DND-41 (cell line): ENCODE results near the gene PDZRN3.

Source experiments
- ATAC-seq: fragments of 200-7000 bp; cut with Tn5 transposase; 3 replicates; pipeline ENCODE4 v1.9.1; 2021; ENCODE audit warnings: low read depth; ENCODE audit not compliant: insufficient read depth
- DNase-seq: peaks from one replicate; pipeline ENCODE4 v3.0.0-alpha.2; 2020
- H2AFZ ChIP-seq: 2 replicates; pipeline ENCODE4 v1.6.0; 2012; ENCODE audit warnings: low read depth, low read length
- H3K27ac ChIP-seq: 2 replicates; pipeline ENCODE4 v1.5.1; 2012; ENCODE audit warnings: low read length, inconsistent platforms
- H3K27me3 ChIP-seq: fragments of 200-600 bp; sonication (generic); 2 replicates; pipeline ENCODE4 v1.6.0; 2012; ENCODE audit warnings: low read length, mild to moderate bottlenecking, inconsistent platforms; ENCODE audit not compliant: insufficient read depth, poor library complexity
- H3K36me3 ChIP-seq: 2 replicates; pipeline ENCODE4 v1.5.1; 2012; ENCODE audit warnings: low read length, inconsistent platforms; ENCODE audit not compliant: insufficient read depth
- H3K4me1 ChIP-seq: 2 replicates; pipeline ENCODE4 v1.5.1; 2012; ENCODE audit warnings: mild to moderate bottlenecking, low read length; ENCODE audit not compliant: insufficient read depth
- H3K4me2 ChIP-seq: 2 replicates; pipeline ENCODE4 v1.6.0; 2012; ENCODE audit warnings: mild to moderate bottlenecking, moderate library complexity, low read length, inconsistent platforms; ENCODE audit not compliant: insufficient read depth
- H3K4me3 ChIP-seq, 2 experiments: fragments of 200-600 bp in 1 of 2; shearing (Covaris generic) in 1 of 2; 2 replicates each; pipeline ENCODE4 v1.5.1; 2012 to 2016; ENCODE audit warnings: inconsistent platforms in 2 of 2, low read length in 2 of 2, mild to moderate bottlenecking in 2 of 2, low read depth in 1 of 2, moderate library complexity in 1 of 2
- H3K79me2 ChIP-seq: 2 replicates; pipeline ENCODE4 v1.6.0; 2012; ENCODE audit warnings: low read length, inconsistent platforms; ENCODE audit not compliant: insufficient read depth
- H3K9ac ChIP-seq: 2 replicates; pipeline ENCODE4 v1.6.0; 2012; ENCODE audit warnings: low read depth, mild to moderate bottlenecking, inconsistent platforms, low read length, moderate library complexity
- H3K9me3 ChIP-seq: 2 replicates; pipeline ENCODE4 v1.5.1; 2012; ENCODE audit warnings: low read length, moderate library complexity, mild to moderate bottlenecking, inconsistent platforms; ENCODE audit not compliant: insufficient read depth, severe bottlenecking
- H4K20me1 ChIP-seq: 2 replicates; pipeline ENCODE4 v1.6.0; 2012; ENCODE audit warnings: low read length; ENCODE audit not compliant: insufficient read depth
- CTCF ChIP-seq: IDR thresholded peaks from 2 replicates; pipeline ENCODE4 v1.5.1; 2012; ENCODE audit warnings: borderline replicate concordance, low read length, moderate library complexity, mild to moderate bottlenecking; ENCODE audit not compliant: poor library complexity, severe bottlenecking; ENCODE audit errors: extremely low read depth
- EZH2 ChIP-seq: IDR thresholded peaks from 3 replicates; pipeline ENCODE4 v1.6.1; 2012; ENCODE audit warnings: borderline replicate concordance, low read depth, mild to moderate bottlenecking, moderate library complexity, low read length, inconsistent platforms; ENCODE audit not compliant: severe bottlenecking

The PDZRN3 gene

GRCh38 chr3:73603762-73604171, 21.0 kb downstream of the PDZRN3 start:
- no peak overlapping the region for H2AFZ ChIP-seq
- no peaks in the 10 kb centered on the region for H4K20me1 ChIP-seq
- TF ChIP-seq EZH2 (no peak), CTCF (no peak)
- H3K27ac ChIP-seq, result no peak overlapping the region
- no peak overlapping the region for H3K9ac ChIP-seq
- H3K27me3 ChIP-seq, result no peaks in the 10 kb centered on the region
- no peaks in the 10 kb centered on the region for H3K4me1 ChIP-seq
- H3K9me3 ChIP-seq, result no peaks in the 10 kb centered on the region
- H3K79me2 ChIP-seq, result no peaks in the 10 kb centered on the region
- DNase-seq (no peak), ATAC-seq (no peak)
- H3K4me2 ChIP-seq, result no peak overlapping the region
- no peak overlapping the region for H3K4me3 ChIP-seq
- H3K36me3 ChIP-seq, result no peaks in the 10 kb centered on the region

GRCh38 chr3:73602170-73602569, 22.6 kb downstream of the PDZRN3 start:
- Histone ChIP-seq H3K4me1 (no peaks in the 10 kb centered on the region), H3K4me2 (no peak overlapping the region), H3K36me3 (no peaks in the 10 kb centered on the region), H2AFZ (no peak overlapping the region), H3K9ac (no peak overlapping the region), H3K4me3 (no peak overlapping the region), H3K79me2 (no peaks in the 10 kb centered on the region), H4K20me1 (no peaks in the 10 kb centered on the region), H3K27me3 (no peaks in the 10 kb centered on the region), H3K27ac (no peak overlapping the region), H3K9me3 (no peaks in the 10 kb centered on the region)
- DNase-seq (no peak), ATAC-seq (no peak)
- no peak for TF ChIP-seq CTCF
- no peak for TF ChIP-seq EZH2

GRCh38 chr3:73601481-73601880, 23.3 kb downstream of the PDZRN3 start:
- H3K27me3 ChIP-seq, result no peaks in the 10 kb centered on the region
- no peaks in the 10 kb centered on the region for H3K79me2 ChIP-seq
- H3K4me1 ChIP-seq, result no peaks in the 10 kb centered on the region
- no peak overlapping the region for H2AFZ ChIP-seq
- H3K4me3 ChIP-seq, result no peak overlapping the region
- H3K36me3 ChIP-seq, result no peaks in the 10 kb centered on the region
- no peak overlapping the region for H3K27ac ChIP-seq
- no peaks in the 10 kb centered on the region for H4K20me1 ChIP-seq
- DNase-seq, result no peak
- H3K4me2 ChIP-seq, result no peak overlapping the region
- TF ChIP-seq EZH2, result no peak
- TF ChIP-seq CTCF, result no peak
- H3K9me3 ChIP-seq, result no peaks in the 10 kb centered on the region
- no peak for ATAC-seq
- H3K9ac ChIP-seq, result no peak overlapping the region

GRCh38 chr3:73601011-73601410, 23.7 kb downstream of the PDZRN3 start:
- H3K79me2 ChIP-seq, result no peaks in the 10 kb centered on the region
- no peaks in the 10 kb centered on the region for H3K9me3 ChIP-seq
- H4K20me1 ChIP-seq, result no peaks in the 10 kb centered on the region
- no peak overlapping the region for H3K4me2 ChIP-seq
- no peak overlapping the region for H3K4me3 ChIP-seq
- DNase-seq (no peak), ATAC-seq (no peak)
- no peak for TF ChIP-seq CTCF
- no peak for TF ChIP-seq EZH2
- H3K27ac ChIP-seq, result no peak overlapping the region
- H3K4me1 ChIP-seq, result no peaks in the 10 kb centered on the region
- no peak overlapping the region for H2AFZ ChIP-seq
- H3K36me3 ChIP-seq, result no peaks in the 10 kb centered on the region
- H3K9ac ChIP-seq, result no peak overlapping the region
- H3K27me3 ChIP-seq, result no peaks in the 10 kb centered on the region
